HepG2 (cell line): Measurements from ENCODE around the gene SPNS2. TPM values are rescaled to one million over a fixed set of nuclear protein-coding genes. Genes with fewer than 3 reads are reported as not detected.

Experiments
- E2F2 ChIP-seq: sonication (generic); formaldehyde crosslinking; IDR thresholded peaks from 2 replicates; pipeline ENCODE4 v1.4.0; 2020; ENCODE audit warnings: missing genetic modification reagents, borderline replicate concordance
- KLF11 ChIP-seq: IDR thresholded peaks from 2 replicates; pipeline ENCODE4 v1.6.1; 2016; ENCODE audit warnings: missing compliant biosample characterization
- NFYC ChIP-seq: IDR thresholded peaks from 2 replicates; pipeline ENCODE4 v1.6.1; 2016; ENCODE audit warnings: missing genetic modification reagents, missing compliant biosample characterization
- PLRG1 ChIP-seq: fragments of 450-650 bp; conservative IDR thresholded peaks from 2 replicates; pipeline ENCODE4 v1.6.1; 2016
- RFX5 ChIP-seq: IDR thresholded peaks from 2 replicates; pipeline ENCODE4 v1.6.1; 2011; ENCODE audit warnings: low read depth, low read length, improper control_type of control experiment
- RXRA ChIP-seq: sonication (generic); formaldehyde crosslinking; IDR thresholded peaks from 2 replicates; pipeline ENCODE4 v1.5.1; 2020; ENCODE audit warnings: missing genetic modification reagents
- SALL2 ChIP-seq: sonication (generic); formaldehyde crosslinking; IDR thresholded peaks from 2 replicates; pipeline ENCODE4 v1.8.1; 2023; ENCODE audit warnings: mild to moderate bottlenecking, missing genetic modification reagents, inconsistent platforms
- TIGD3 ChIP-seq: sonication (generic); formaldehyde crosslinking; IDR thresholded peaks from 2 replicates; pipeline ENCODE4 v1.5.1; 2020; ENCODE audit warnings: mild to moderate bottlenecking, missing genetic modification reagents, borderline replicate concordance
- TSC22D2 ChIP-seq: sonication (generic); formaldehyde crosslinking; IDR thresholded peaks from 2 replicates; pipeline ENCODE4 v1.5.1; 2020; ENCODE audit warnings: missing genetic modification reagents, mild to moderate bottlenecking, borderline replicate concordance
- ZBTB26 ChIP-seq: IDR thresholded peaks from 2 replicates; pipeline ENCODE4 v1.6.1; 2016; ENCODE audit warnings: missing compliant biosample characterization, missing genetic modification reagents, borderline replicate concordance
- ZBTB4 ChIP-seq: sonication (generic); formaldehyde crosslinking; IDR thresholded peaks from 2 replicates; pipeline ENCODE4 v1.4.0; 2020; ENCODE audit warnings: missing genetic modification reagents, mild to moderate bottlenecking, borderline replicate concordance
- ZBTB43 ChIP-seq: sonication (generic); formaldehyde crosslinking; conservative IDR thresholded peaks from 2 replicates; pipeline ENCODE4 v1.4.0; 2020; ENCODE audit warnings: missing genetic modification reagents
- ZMYM3 ChIP-seq: sonication (generic); formaldehyde crosslinking; IDR thresholded peaks from 2 replicates; pipeline ENCODE4 v1.5.1; 2020; ENCODE audit warnings: mild to moderate bottlenecking, missing genetic modification reagents
- ZNF329 ChIP-seq: sonication (generic); formaldehyde crosslinking; IDR thresholded peaks from 2 replicates; pipeline ENCODE4 v1.9.0; 2021; ENCODE audit warnings: low read depth, mild to moderate bottlenecking, missing genetic modification reagents
- ZNF484 ChIP-seq: sonication (generic); formaldehyde crosslinking; IDR thresholded peaks from 2 replicates; pipeline ENCODE4 v1.5.1; 2020; ENCODE audit warnings: mild to moderate bottlenecking, low read depth, missing genetic modification reagents, borderline replicate concordance
- ZNF562 ChIP-seq: sonication (generic); formaldehyde crosslinking; IDR thresholded peaks from 2 replicates; pipeline ENCODE4 v1.8.0; 2022; ENCODE audit warnings: missing genetic modification reagents, borderline replicate concordance
- ZNF569 ChIP-seq: sonication (generic); formaldehyde crosslinking; IDR thresholded peaks from 2 replicates; pipeline ENCODE4 v1.5.0; 2020; ENCODE audit warnings: mild to moderate bottlenecking, missing genetic modification reagents, moderate library complexity, borderline replicate concordance
- ZNF672 ChIP-seq: sonication (generic); formaldehyde crosslinking; IDR thresholded peaks from 2 replicates; pipeline ENCODE4 v1.8.1; 2022; ENCODE audit warnings: missing genetic modification reagents
- ZNF747 ChIP-seq: sonication (generic); formaldehyde crosslinking; IDR thresholded peaks from 2 replicates; pipeline ENCODE4 v1.8.1; 2023; ENCODE audit warnings: missing genetic modification reagents, mild to moderate bottlenecking, borderline replicate concordance
- ZNF792 ChIP-seq: IDR thresholded peaks from 2 replicates; pipeline ENCODE4 v1.6.1; 2016
- ZSCAN25 ChIP-seq: sonication (generic); formaldehyde crosslinking; IDR thresholded peaks from 2 replicates; pipeline ENCODE4 v1.8.0; 2022; ENCODE audit warnings: mild to moderate bottlenecking, missing genetic modification reagents
- polyA plus RNA-seq, 8 experiments: library from polyadenylated mRNA; depleted of rRNA in 3 of 8; stranded (reverse) in 7 of 8; unstranded in 1 of 8; fragments of >200 nt; fragmentation: Illumina TruSeq in 4 of 8; extraction: Trizol in 4 of 8; gene quantifications; 2 replicates each; pipeline versions ENCODE4 v1.2.1 to v1.2.3, GENCODE V29; 2011 to 2016; ENCODE audit warnings: low read depth in 4 of 8, missing spikeins in 1 of 8, mixed read lengths in 1 of 8; ENCODE audit not compliant: insufficient read depth in 1 of 8
- total RNA-seq, 5 experiments: library from RNA; depleted of rRNA; stranded (reverse); fragments of >200 nt; fragmentation: Illumina TruSeq; extraction: Trizol; gene quantifications; 2 replicates each; pipeline ENCODE4 v1.2.3, GENCODE V29; 2016; ENCODE audit warnings: low read depth in 1 of 5

Gene SPNS2
- total and polyA plus RNA-seq, 2 of the 13 experiments (the other 11 are each of a cell fraction or from before 2014, with no cell fraction given) = 0.01 TPM; not detected in 1

GRCh38 chr17:4554997-4555799 lies 56.5 kb downstream of the SPNS2 start, which contains the start of gene MYBBP1A (continued):
- TF ChIP-seq ZBTB4 (CRISPR knock-in tag) (0 out of 2 replicates have a peak, but pooled peaks have one; percentile 64), PLRG1 (no peak), RXRA (CRISPR knock-in tag) (peak; percentile 65), ZNF569 (CRISPR knock-in tag) (no peak), ZNF747 (CRISPR knock-in tag) (peak; percentile 7; the same call in 1 of the 2 replicates), TIGD3 (CRISPR knock-in tag) (peak; percentile 36; the same call in 1 of the 2 replicates), ZNF672 (no peak), TSC22D2 (CRISPR knock-in tag) (no peak), NFYC (CRISPR knock-in tag) (no peak), KLF11 (CRISPR knock-in tag) (no peak), SALL2 (CRISPR knock-in tag) (no peak), ZNF484 (CRISPR knock-in tag) (peak; percentile 87; the same call in 1 of the 2 replicates), ZNF329 (CRISPR knock-in tag) (peak; percentile 85; the same call in 1 of the 2 replicates), ZSCAN25 (CRISPR knock-in tag) (no peak), ZBTB26 (CRISPR knock-in tag) (no peak), RFX5 (no peak), ZNF792 (CRISPR knock-in tag) (peak; percentile 43; the same call in 1 of the 2 replicates), ZMYM3 (CRISPR knock-in tag) (no peak; the same call in none of the 2 replicates), E2F2 (no peak; the same call in 1 of the 2 replicates), ZNF562 (no peak), ZBTB43 (CRISPR knock-in tag) (peak; percentile 38; the same call in 1 of the 2 replicates)
